Peyer's patch (tissue), 4 donors: ENCODE measurements around the gene BMAL2. TPM values are rescaled to one million over a fixed set of nuclear protein-coding genes. Genes with fewer than 3 reads are reported as not detected.

Experiments
- DNase-seq, 3 donors: peaks; one replicate each; pipeline ENCODE4 v3.0.0-alpha.2; 2017 to 2019
- H3K27ac ChIP-seq, 4 donors: fragments of 200-600 bp; sonication (generic); one replicate each; pipeline ENCODE4 v1.5.1; 2016 to 2019
- H3K27me3 ChIP-seq, 2 donors: fragments of 200-600 bp; sonication (generic); one replicate each; pipeline ENCODE4 v1.5.1; 2019
- H3K36me3 ChIP-seq, 3 donors: fragments of 200-600 bp; sonication (generic); one replicate each; pipeline ENCODE4 v1.5.1; 2016 to 2019
- H3K4me1 ChIP-seq, 4 donors: fragments of 200-600 bp; sonication (generic); one replicate each; pipeline ENCODE4 v1.5.1; 2016 to 2019
- H3K4me3 ChIP-seq, 4 donors: fragments of 200-600 bp; sonication (generic); 1 replicate in 3 of 4; 2 replicates in 1 of 4; pipeline ENCODE4 v1.5.1; 2016 to 2019; ENCODE audit warnings: mild to moderate bottlenecking in 1 of 4
- H3K9me3 ChIP-seq, 4 donors: fragments of 200-600 bp; sonication (generic); one replicate each; pipeline ENCODE4 v1.5.1; 2016 to 2019; ENCODE audit warnings: mild to moderate bottlenecking in 1 of 4
- CTCF ChIP-seq, 6 experiments: fragments of 450-650 bp in 4 of 6; fragments of 200-600 bp in 2 of 6; sonication (generic) in 1 of 6; IDR thresholded peaks; one replicate each; pipeline ENCODE4 v1.5.1; 2017 to 2019; ENCODE audit warnings: antibody characterized with exemption in 6 of 6, mild to moderate bottlenecking in 3 of 6, moderate library complexity in 1 of 6
- POLR2A ChIP-seq, 2 donors: fragments of 450-650 bp; IDR thresholded peaks; one replicate each; pipeline ENCODE4 v1.5.1; 2017; ENCODE audit warnings: antibody characterized with exemption in 2 of 2, mild to moderate bottlenecking in 2 of 2, moderate library complexity in 2 of 2
- total RNA-seq, 4 donors: library from RNA; depleted of rRNA; stranded (reverse); fragments of >200 nt; gene quantifications; one replicate each; pipeline ENCODE4 v1.1.0, GENCODE V29; 2016

Gene BMAL2
- total RNA-seq, 4 donors from 2014 or later = 3.5 to 14.0 (median 4.6) TPM

- TF ChIP-seq CTCF (IDR thresholded peaks at IDR 0.05) = peak in 5 of 6 experiments; percentile 37 to 63 (median 53)
- no peak for TF ChIP-seq POLR2A (IDR thresholded peaks at IDR 0.05)
- no peak overlapping the region for H3K4me3 ChIP-seq
- no peaks in the 10 kb centered on the region for H3K9me3 ChIP-seq
- H3K4me1 ChIP-seq = peaks cover 0 to 14% (median 0%) of the 10 kb centered on the region in 4 donors
- no peaks in the 10 kb centered on the region for H3K27me3 ChIP-seq
- no peak overlapping the region for H3K27ac ChIP-seq
- no peak for DNase-seq
- peaks cover 0 to 23% (median 0%) of the 10 kb centered on the region in 3 donors for H3K36me3 ChIP-seq
Observed at GRCh38 chr12:27305673-27306456, 26.8 kb upstream of the BMAL2 start.

- Histone ChIP-seq H3K27ac (no peak overlapping the region), H3K4me3 (no peak overlapping the region), H3K4me1 (peaks cover 0 to 7% (median 0%) of the 10 kb centered on the region in 4 donors), H3K9me3 (no peaks in the 10 kb centered on the region), H3K36me3 (peaks cover 0 to 56% (median 0%) of the 10 kb centered on the region in 3 donors), H3K27me3 (no peaks in the 10 kb centered on the region)
- TF ChIP-seq CTCF (IDR thresholded peaks at IDR 0.05) (no peak), POLR2A (IDR thresholded peaks at IDR 0.05) (no peak)
- DNase-seq = no peak
Observed at GRCh38 chr12:27309293-27309994, 23.2 kb upstream of the BMAL2 start.

GRCh38 chr12:27309995-27310315, 22.7 kb upstream of the BMAL2 start:
- no peaks in the 10 kb centered on the region for H3K27me3 ChIP-seq
- no peak overlapping the region for H3K4me3 ChIP-seq
- H3K9me3 ChIP-seq = no peaks in the 10 kb centered on the region
- peaks cover 0 to 57% (median 0%) of the 10 kb centered on the region in 3 donors for H3K36me3 ChIP-seq
- H3K4me1 ChIP-seq = peaks cover 0 to 4% (median 0%) of the 10 kb centered on the region in 4 donors
- no peak for DNase-seq
- TF ChIP-seq POLR2A (IDR thresholded peaks at IDR 0.05) (no peak), CTCF (IDR thresholded peaks at IDR 0.05) (no peak)
- H3K27ac ChIP-seq = no peak overlapping the region

GRCh38 chr12:27316947-27317346, 15.7 kb upstream of the BMAL2 start:
- TF ChIP-seq POLR2A (IDR thresholded peaks at IDR 0.05) (no peak), CTCF (IDR thresholded peaks at IDR 0.05) (no peak)
- Histone ChIP-seq H3K27me3 (no peaks in the 10 kb centered on the region), H3K36me3 (peaks cover 0 to 87% (median 0%) of the 10 kb centered on the region in 3 donors), H3K4me1 (no peaks in the 10 kb centered on the region), H3K4me3 (no peak overlapping the region), H3K9me3 (no peaks in the 10 kb centered on the region), H3K27ac (no peak overlapping the region)
- DNase-seq = no peak

GRCh38 chr12:27319409-27319808, 13.2 kb upstream of the BMAL2 start:
- peaks cover 0 to 76% (median 0%) of the 10 kb centered on the region in 3 donors for H3K36me3 ChIP-seq

More at GRCh38 chr12:27319409-27319808, 13.2 kb upstream of the BMAL2 start:
- no peaks in the 10 kb centered on the region for H3K9me3 ChIP-seq
- H3K4me3 ChIP-seq = no peak overlapping the region
- TF ChIP-seq CTCF (IDR thresholded peaks at IDR 0.05) = no peak
- no peak for TF ChIP-seq POLR2A (IDR thresholded peaks at IDR 0.05)
- H3K27ac ChIP-seq = no peak overlapping the region
- no peaks in the 10 kb centered on the region for H3K27me3 ChIP-seq
- H3K4me1 ChIP-seq = no peaks in the 10 kb centered on the region
- no peak for DNase-seq
